Measurements from ENCODE around the gene SCN4A. TPM values are rescaled to one million over a fixed set of nuclear protein-coding genes. Genes with fewer than 3 reads are reported as not detected.
"Not testable (repeated sequence)": the region's sequence is repeated elsewhere in the genome, so short reads cannot be mapped to it uniquely, and the experiment has no call there.

Gene SCN4A
- polyA plus RNA-seq, 3 donors from 2014 or later, result 0.02 TPM; not detected in 2

DNA sequence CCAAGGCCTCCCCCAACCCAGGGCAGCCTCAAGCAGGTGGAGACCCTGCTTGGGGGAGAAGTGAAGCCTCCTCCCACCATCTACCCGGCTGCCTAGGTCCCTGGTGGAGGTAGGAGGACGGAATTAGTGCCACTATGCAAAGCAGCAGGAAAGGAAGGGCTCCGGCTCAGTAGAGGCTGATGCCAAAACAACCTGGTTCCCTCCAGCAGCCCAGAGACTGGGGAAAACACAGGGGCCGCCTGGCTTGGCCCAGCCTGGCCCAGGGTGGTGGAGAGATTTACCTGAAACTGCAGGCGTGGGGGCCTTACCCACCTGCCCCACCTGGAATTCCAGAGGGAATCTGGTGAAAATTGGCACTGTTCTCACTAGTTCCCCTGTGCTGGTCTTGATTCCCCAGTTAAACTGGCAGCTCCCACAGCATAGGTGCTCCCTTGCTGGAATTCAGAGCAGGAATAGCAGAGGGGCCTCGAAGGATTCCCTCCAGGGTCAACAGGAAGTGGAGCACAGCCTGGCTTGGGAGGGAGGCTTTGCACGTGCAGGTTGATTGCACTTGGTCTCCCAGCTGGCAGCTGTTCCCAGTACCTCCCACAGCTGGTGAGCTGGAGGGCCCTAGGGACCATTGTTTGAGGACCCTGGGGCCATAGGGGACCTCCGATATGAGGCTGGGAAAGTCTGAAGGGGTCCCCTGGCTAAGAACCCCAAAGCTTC, 45.1 kb downstream of the SCN4A start:
- Mint-ChIP-seq H3K4me1 (peaks cover 20 to 22% of the 10 kb centered on the region in 2 donors), H3K27me3 (ENCODE audit: low read depth in 3 of 3) (peaks cover 0 to 3% (median 0%) of the 10 kb centered on the region in 3 donors), H3K4me3 (no peak overlapping the region), H3K27ac (peak overlapping the region in 1 of 6 donors; percentile 51), H3K36me3 (no peaks in the 10 kb centered on the region), H3K9me3 (no peaks in the 10 kb centered on the region)
- DNase-seq, result no peak

DNA sequence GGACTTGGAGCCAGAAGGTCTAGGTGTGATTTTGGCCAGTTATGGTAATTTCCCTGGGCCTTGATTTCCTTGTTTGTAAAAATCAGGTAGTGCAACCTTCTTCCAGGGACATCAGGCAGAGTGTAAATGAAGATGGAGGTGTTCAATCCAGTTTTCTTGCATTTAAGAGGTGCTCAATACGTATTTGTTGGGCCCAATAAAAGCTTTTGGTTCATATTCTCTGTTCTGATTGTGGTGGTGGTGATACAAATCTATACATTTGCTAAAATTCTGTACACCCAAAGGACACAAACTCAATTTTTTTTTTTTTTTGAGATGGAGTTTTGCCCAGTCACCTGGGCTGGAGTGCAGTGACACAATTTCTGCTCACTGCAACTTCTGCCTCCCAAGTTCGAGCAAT, 46.6 kb downstream of the SCN4A start:
- peaks cover 0 to 1% (median 0%) of the 10 kb centered on the region in 3 donors for H3K27me3 Mint-ChIP-seq (ENCODE audit: low read depth in 3 of 3)
- peak overlapping the region in 1 of 6 donors; percentile 79 for H3K27ac Mint-ChIP-seq
- H3K36me3 Mint-ChIP-seq, result no peaks in the 10 kb centered on the region
- peaks cover 7 to 9% of the 10 kb centered on the region in 2 donors for H3K4me1 Mint-ChIP-seq
- no peaks in the 10 kb centered on the region for H3K9me3 Mint-ChIP-seq
- DNase-seq, result no peak
- no peak overlapping the region for H3K4me3 Mint-ChIP-seq

- H3K9me3 Mint-ChIP-seq, result no peaks in the 10 kb centered on the region
- no peak for DNase-seq
- no peaks in the 10 kb centered on the region for H3K36me3 Mint-ChIP-seq
- no peak overlapping the region for H3K4me3 Mint-ChIP-seq
- peaks cover 1 to 4% of the 10 kb centered on the region in 2 donors for H3K4me1 Mint-ChIP-seq
- peaks cover 0 to 1% (median 0%) of the 10 kb centered on the region in 3 donors for H3K27me3 Mint-ChIP-seq (ENCODE audit: low read depth in 3 of 3)
- H3K27ac Mint-ChIP-seq, result no peak overlapping the region
These were observed 47.1 kb downstream of the SCN4A start for GRCh38 chr17:63925615-63926014.

GRCh38 chr17:63922402-63922801, 50.3 kb downstream of the SCN4A start:
- not testable (repeated sequence) for H3K27me3 Mint-ChIP-seq (ENCODE audit: low read depth in 3 of 3); H3K27ac Mint-ChIP-seq; H3K4me1 Mint-ChIP-seq; H3K9me3 Mint-ChIP-seq; H3K4me3 Mint-ChIP-seq; H3K36me3 Mint-ChIP-seq; DNase-seq

DNA sequence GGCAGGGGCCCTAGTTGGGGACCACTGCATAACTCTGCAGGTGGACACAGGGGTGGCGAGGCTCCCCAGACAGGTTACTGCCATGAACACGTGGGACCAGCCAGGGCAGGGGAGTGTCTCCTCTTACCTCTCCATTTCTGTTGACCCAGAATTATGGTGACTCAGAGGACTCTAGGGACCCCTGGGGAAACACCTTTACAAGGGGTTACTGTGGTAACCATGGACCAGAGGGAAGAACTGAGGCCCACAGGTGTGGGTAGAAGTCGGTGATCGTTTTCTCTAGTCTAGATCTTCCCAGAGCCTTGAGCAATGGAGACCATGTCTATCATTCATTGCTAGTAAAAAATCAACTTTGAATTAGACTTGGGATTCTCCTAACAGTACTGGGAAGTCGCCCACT, 51.9 kb downstream of the SCN4A start:
- not testable (repeated sequence) for H3K4me3 Mint-ChIP-seq; H3K4me1 Mint-ChIP-seq; H3K9me3 Mint-ChIP-seq; H3K27ac Mint-ChIP-seq; DNase-seq; H3K36me3 Mint-ChIP-seq; H3K27me3 Mint-ChIP-seq (ENCODE audit: low read depth in 3 of 3)

- H3K4me1 Mint-ChIP-seq; H3K4me3 Mint-ChIP-seq; H3K36me3 Mint-ChIP-seq; H3K9me3 Mint-ChIP-seq; DNase-seq; H3K27me3 Mint-ChIP-seq (ENCODE audit: low read depth in 3 of 3): not testable (repeated sequence)
- peak overlapping the region in 4 of 6 donors; percentile 34 to 58 (median 49) for H3K27ac Mint-ChIP-seq
These were observed 52.7 kb downstream of the SCN4A start for GRCh38 chr17:63920050-63920449.

DNA sequence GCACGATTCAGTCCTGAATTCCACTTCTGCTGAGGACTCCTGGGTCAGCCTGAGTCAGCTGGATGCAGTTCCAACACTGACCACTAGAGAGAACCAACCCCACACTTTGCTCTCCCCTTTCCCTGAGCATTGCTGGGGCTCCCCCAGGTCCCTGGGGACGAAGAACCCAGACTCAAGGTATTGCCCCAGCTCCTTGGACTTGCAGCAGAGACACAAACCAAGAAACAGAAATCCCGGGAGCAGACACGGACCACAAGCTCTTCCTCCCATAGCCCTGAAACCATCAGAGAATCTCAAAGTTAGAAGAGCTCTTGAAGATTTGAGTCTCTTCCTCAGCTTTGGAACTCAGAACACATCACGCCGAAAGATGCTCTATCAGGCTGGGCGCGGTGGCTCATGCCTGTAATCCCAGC, 53.4 kb downstream of the SCN4A start:
- no peaks in the 10 kb centered on the region for H3K36me3 Mint-ChIP-seq
- no peak overlapping the region for H3K4me3 Mint-ChIP-seq
- H3K9me3 Mint-ChIP-seq, result no peaks in the 10 kb centered on the region
- peaks cover 0 to 3% (median 0%) of the 10 kb centered on the region in 3 donors for H3K27me3 Mint-ChIP-seq (ENCODE audit: low read depth in 3 of 3)
- H3K27ac Mint-ChIP-seq, result peak overlapping the region in 4 of 6 donors; percentile 55 to 88 (median 72)
- DNase-seq, result peak; percentile 77 to 80 (median 78)
- peaks cover 6 to 8% of the 10 kb centered on the region in 2 donors for H3K4me1 Mint-ChIP-seq

DNA sequence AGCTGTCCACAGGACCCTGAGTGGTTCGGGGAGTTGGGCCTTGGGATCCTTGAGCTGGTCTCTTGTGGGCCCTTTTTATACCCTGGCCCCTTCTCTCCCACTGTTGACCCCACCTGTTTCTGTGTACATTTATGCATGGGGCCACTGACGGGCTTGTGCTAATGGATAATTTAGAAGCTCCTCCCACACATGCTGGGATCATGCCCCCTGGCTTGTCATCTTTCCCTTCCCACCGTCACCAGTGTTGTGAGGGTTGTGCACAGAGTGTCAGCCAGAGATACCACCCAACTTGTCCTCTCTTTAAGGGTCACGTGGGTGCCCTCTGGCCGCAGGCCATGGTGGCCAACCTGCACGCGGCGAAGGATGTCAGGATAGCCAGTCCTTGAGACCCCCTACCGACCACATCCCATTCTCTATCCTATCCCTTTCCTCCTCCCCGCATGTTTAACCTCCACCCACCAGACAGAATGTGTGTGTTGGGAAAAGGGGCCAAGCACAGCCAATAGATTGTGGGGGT, 53.9 kb downstream of the SCN4A start, which contains the start of gene GH1:
TSS of gene GH1 (minus strand) at position 51 of the 517 bp plus-strand sequence. CDS start 63 bp downstream, outside the sequence.
- not testable (repeated sequence) for H3K4me1 Mint-ChIP-seq; H3K36me3 Mint-ChIP-seq; DNase-seq; H3K9me3 Mint-ChIP-seq; H3K4me3 Mint-ChIP-seq; H3K27me3 Mint-ChIP-seq (ENCODE audit: low read depth in 3 of 3)
- H3K27ac Mint-ChIP-seq, result peak within 1 kb of the TSS in 4 of 6 donors; percentile 55 to 88 (median 72)

GRCh38 chr17:63918305-63918704, 54.4 kb downstream of the SCN4A start:
- DNase-seq, result no peak
- peaks cover 6 to 8% of the 10 kb centered on the region in 2 donors for H3K4me1 Mint-ChIP-seq
- H3K4me3 Mint-ChIP-seq, result no peak overlapping the region
- no peaks in the 10 kb centered on the region for H3K9me3 Mint-ChIP-seq
- H3K36me3 Mint-ChIP-seq, result no peaks in the 10 kb centered on the region
- no peak overlapping the region for H3K27ac Mint-ChIP-seq
- H3K27me3 Mint-ChIP-seq (ENCODE audit: low read depth in 3 of 3), result peaks cover 0 to 3% (median 0%) of the 10 kb centered on the region in 3 donors

DNA sequence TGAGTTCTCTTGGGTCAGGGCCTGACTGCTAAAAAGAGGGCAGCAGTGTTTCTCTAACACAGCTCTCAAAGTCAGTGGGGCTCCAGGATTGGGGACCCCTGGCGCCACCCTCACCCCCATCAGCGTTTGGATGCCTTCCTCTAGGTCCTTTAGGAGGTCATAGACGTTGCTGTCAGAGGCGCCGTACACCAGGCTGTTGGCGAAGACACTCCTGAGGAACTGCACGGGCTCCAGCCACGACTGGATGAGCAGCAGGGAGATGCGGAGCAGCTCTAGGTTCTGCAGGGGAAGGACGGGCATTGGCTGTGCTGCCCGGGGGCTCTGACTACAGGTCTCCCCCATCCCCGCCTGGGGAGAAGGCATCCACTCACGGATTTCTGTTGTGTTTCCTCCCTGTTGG, 55.1 kb downstream of the SCN4A start:
- Mint-ChIP-seq H3K4me1 (peaks cover 6 to 8% of the 10 kb centered on the region in 2 donors), H3K4me3 (no peak overlapping the region), H3K36me3 (no peaks in the 10 kb centered on the region), H3K9me3 (no peaks in the 10 kb centered on the region), H3K27me3 (ENCODE audit: low read depth in 3 of 3) (peaks cover 0 to 3% (median 1%) of the 10 kb centered on the region in 3 donors), H3K27ac (no peak overlapping the region)
- no peak for DNase-seq

DNA sequence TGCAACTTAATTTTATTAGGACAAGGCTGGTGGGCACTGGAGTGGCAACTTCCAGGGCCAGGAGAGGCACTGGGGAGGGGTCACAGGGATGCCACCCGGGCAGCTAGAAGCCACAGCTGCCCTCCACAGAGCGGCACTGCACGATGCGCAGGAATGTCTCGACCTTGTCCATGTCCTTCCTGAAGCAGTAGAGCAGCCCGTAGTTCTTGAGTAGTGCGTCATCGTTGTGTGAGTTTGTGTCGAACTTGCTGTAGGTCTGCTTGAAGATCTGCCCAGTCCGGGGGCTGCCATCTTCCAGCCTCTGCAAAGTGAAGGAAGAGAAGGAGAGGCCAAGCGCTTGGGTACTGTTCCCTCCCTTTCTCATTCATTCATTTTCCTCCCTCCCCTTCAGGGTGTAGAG, 55.5 kb downstream of the SCN4A start:
- H3K4me3 Mint-ChIP-seq; H3K27ac Mint-ChIP-seq; H3K27me3 Mint-ChIP-seq (ENCODE audit: low read depth in 3 of 3); H3K4me1 Mint-ChIP-seq; H3K9me3 Mint-ChIP-seq; DNase-seq; H3K36me3 Mint-ChIP-seq: not testable (repeated sequence)

DNA sequence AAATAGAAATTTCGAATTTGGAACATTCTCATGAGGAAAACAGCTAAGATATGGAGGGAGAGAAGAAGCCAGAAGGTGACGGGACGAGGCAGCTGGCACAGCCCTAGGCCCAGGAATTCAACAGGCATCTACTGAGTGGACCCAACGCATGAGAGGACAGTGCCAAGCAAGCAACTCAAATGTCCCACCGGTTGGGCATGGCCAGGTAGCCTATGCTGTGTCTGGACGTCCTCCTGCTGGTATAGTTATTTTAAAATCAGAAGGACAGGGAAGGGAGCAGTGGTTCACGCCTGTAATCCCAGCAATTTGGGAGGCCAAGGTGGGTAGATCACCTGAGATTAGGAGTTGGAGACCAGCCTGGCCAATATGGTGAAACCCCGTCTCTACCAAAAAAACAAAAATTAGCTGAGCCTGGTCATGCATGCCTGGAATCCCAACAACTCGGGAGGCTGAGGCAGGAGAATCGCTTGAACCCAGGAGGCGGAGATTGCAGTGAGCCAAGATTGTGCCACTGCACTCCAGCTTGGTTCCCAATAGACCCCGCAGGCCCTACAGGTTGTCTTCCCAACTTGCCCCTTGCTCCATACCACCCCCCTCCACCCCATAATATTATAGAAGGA, 56.0 kb downstream of the SCN4A start:
- Mint-ChIP-seq H3K36me3 (no peaks in the 10 kb centered on the region), H3K27me3 (ENCODE audit: low read depth in 3 of 3) (peaks cover 2 to 5% (median 4%) of the 10 kb centered on the region in 3 donors), H3K9me3 (no peaks in the 10 kb centered on the region), H3K4me3 (no peak overlapping the region), H3K27ac (peak overlapping the region in 1 of 6 donors; percentile 24), H3K4me1 (peaks cover 8 to 9% of the 10 kb centered on the region in 2 donors)
- DNase-seq, result no peak

GRCh38 chr17:63915753-63916152, 57.0 kb downstream of the SCN4A start:
- H3K27ac Mint-ChIP-seq, result peak overlapping the region in 1 of 6 donors; percentile 4

GRCh38 chr17:63914471-63914870, 58.2 kb downstream of the SCN4A start:
- DNase-seq, result no peak
- no peak overlapping the region for H3K4me3 Mint-ChIP-seq
- H3K27me3 Mint-ChIP-seq (ENCODE audit: low read depth in 3 of 3), result peaks cover 2 to 8% (median 5%) of the 10 kb centered on the region in 3 donors
- peaks cover 0 to 1% (median 0%) of the 10 kb centered on the region in 6 donors for H3K9me3 Mint-ChIP-seq
- no peaks in the 10 kb centered on the region for H3K36me3 Mint-ChIP-seq
- H3K4me1 Mint-ChIP-seq, result peaks cover 7 to 10% of the 10 kb centered on the region in 2 donors
- peak overlapping the region in 1 of 6 donors; percentile 17 for H3K27ac Mint-ChIP-seq

More at GRCh38 chr17:63915753-63916152, 57.0 kb downstream of the SCN4A start:
- DNase-seq; H3K36me3 Mint-ChIP-seq; H3K27me3 Mint-ChIP-seq (ENCODE audit: low read depth in 3 of 3); H3K4me3 Mint-ChIP-seq; H3K9me3 Mint-ChIP-seq: not testable (repeated sequence)
- H3K4me1 Mint-ChIP-seq, result peaks cover 8 to 11% of the 10 kb centered on the region in 2 donors
